KBM-7 (cell line): Measurements from ENCODE around the gene TTC21A.

ENCODE experiments used
- DNase-seq: peaks from one replicate; pipeline ENCODE4 v3.0.0-alpha.2; 2015
- in situ Hi-C: fragments of 300-500 bp; cut with MboI; formaldehyde crosslinking; loops from 2 replicates; pipeline ENCODE4 v1.14.3; 2020; ENCODE audit warnings: low sequenced_read_pairs, low pct_unique_long_range_greater_than_20kb, mixed read lengths

The TTC21A gene

GRCh38 chr3:39133822-39134221, 26.3 kb downstream of the TTC21A start:
- DNase-seq, result no peak
- in situ Hi-C loops, result no loop called here

- in situ Hi-C loops, result no loop called here
- DNase-seq, result no peak
Measured at GRCh38 chr3:39134305-39134704, 26.8 kb downstream of the TTC21A start.

GRCh38 chr3:39135170-39135805, 27.8 kb downstream of the TTC21A start:
- DNase-seq, result no peak
- in situ Hi-C loops, result no loop called here

- no peak for DNase-seq
- in situ Hi-C loops, result no loop called here
Measured at GRCh38 chr3:39136533-39137434, 29.3 kb downstream of the TTC21A start.

GRCh38 chr3:39137435-39137936, 30.0 kb downstream of the TTC21A start:
- in situ Hi-C loops, result no loop called here
- no peak for DNase-seq

- in situ Hi-C loops, result no loop called here
- no peak for DNase-seq
Measured at GRCh38 chr3:39137991-39138803, 30.7 kb downstream of the TTC21A start.

GRCh38 chr3:39138804-39139415, 31.4 kb downstream of the TTC21A start:
- in situ Hi-C loops, result no loop called here
- DNase-seq, result no peak

- in situ Hi-C loops, result no loop called here
- no peak for DNase-seq
Measured at GRCh38 chr3:39139442-39139841, 32.0 kb downstream of the TTC21A start.

- DNase-seq, result no peak
- in situ Hi-C loops, result no loop called here
Measured at GRCh38 chr3:39140341-39140971, 33.0 kb downstream of the TTC21A start.

- DNase-seq, result no peak
- in situ Hi-C loops, result no loop called here
Measured at GRCh38 chr3:39141171-39141995, 33.9 kb downstream of the TTC21A start.

- no peak for DNase-seq
- in situ Hi-C loops, result no loop called here
Measured at GRCh38 chr3:39142067-39142466, 34.6 kb downstream of the TTC21A start.

- in situ Hi-C loops, result no loop called here
Measured at GRCh38 chr3:39143051-39143885, 35.8 kb downstream of the TTC21A start.

GRCh38 chr3:39144095-39144747, 36.7 kb downstream of the TTC21A start:
- no peak for DNase-seq

More at GRCh38 chr3:39143051-39143885, 35.8 kb downstream of the TTC21A start:
- no peak for DNase-seq

GRCh38 chr3:39144748-39145380, 37.4 kb downstream of the TTC21A start:
- no peak for DNase-seq
- in situ Hi-C loops, result no loop called here

More at GRCh38 chr3:39144095-39144747, 36.7 kb downstream of the TTC21A start:
- in situ Hi-C loops, result no loop called here

- in situ Hi-C loops, result no loop called here
- DNase-seq, result no peak
Measured at GRCh38 chr3:39146083-39146501, 38.6 kb downstream of the TTC21A start.
